ENCODE data around the gene CCDC154.
"Not testable (repeated sequence)": the region's sequence is repeated elsewhere in the genome, so short reads cannot be mapped to it uniquely, and the experiment has no call there.

CCDC154 gene

DNA sequence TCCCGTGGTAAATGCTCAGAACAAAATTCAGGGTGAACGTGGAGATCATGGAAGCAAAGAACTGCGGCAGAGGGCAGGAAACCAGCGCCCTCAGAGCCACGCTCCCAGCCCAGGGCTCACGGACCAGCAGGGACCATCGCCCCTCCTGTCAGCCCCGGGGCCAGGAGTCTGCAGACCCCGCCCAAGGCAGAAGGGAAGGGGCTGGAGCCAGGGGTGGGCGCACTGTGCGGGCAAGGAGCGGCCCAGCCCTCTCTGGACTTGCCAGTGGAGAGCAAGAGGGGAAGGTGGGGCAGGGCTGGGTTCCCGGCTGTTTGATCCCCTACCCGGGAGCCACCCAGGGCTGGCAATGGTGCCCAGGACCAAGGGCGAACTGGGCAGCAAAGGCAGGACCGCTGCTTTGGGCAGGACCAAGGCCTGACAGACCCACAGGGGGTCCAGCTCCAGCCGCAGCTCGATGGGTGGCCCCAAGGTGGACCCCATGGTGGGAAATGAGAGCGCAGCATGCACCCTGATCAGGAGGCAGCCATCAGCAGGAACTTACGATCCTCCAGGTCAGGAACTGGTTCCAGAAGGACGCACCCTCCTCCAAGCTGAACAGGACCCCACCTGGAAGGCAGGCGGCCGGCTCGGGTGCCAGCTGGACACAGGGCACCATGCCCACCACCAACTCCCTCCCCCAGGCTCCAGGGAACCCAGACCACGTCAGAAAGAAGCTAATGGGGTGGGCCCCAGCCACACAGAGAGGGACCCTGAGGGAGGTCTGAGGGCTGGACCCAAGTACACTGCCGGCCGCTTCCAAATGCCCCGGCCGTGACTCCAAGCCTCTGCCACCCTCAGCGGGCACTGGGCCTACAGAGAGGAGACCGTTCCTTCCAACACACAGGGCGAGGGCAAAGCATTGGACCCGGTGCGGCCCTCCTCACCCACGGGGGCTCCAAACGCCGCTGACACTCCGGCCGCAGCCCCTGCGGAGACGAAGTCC is 11.1 kb upstream of the CCDC154 start:
- DNase-seq (ENCODE audit: low read depth, low spot score): no peak

GRCh38 chr16:1454561-1454960 is 10.2 kb upstream of the CCDC154 start:
- no peak for DNase-seq (ENCODE audit: low read depth, low spot score)

DNA sequence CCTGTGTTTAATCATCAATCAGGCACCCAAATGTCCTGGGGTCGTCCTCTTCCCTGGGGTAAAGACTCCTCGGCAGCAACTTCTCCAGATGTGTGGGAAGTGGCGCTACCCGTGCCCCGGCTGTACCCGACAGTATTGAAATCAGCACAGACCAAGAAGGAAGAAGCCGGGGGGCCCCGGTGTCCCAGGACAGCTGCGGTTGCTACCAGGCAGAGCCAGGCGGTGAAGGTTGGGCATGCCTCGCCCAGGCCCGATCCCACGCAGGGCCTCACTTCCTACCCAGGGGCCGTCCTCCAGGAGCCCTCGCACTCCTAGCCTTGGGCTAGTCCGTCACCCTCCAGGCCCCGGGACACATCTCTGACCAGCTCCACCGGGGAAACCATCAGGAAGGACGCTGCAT is 9.0 kb upstream of the CCDC154 start:
- no peak for DNase-seq (ENCODE audit: low read depth, low spot score)

GRCh38 chr16:1452530-1452929 is 8.2 kb upstream of the CCDC154 start:
- DNase-seq (ENCODE audit: low read depth, low spot score): no peak

- no peak for DNase-seq (ENCODE audit: low read depth, low spot score)
These were observed 7.5 kb upstream of the CCDC154 start for GRCh38 chr16:1451702-1452392.

DNA sequence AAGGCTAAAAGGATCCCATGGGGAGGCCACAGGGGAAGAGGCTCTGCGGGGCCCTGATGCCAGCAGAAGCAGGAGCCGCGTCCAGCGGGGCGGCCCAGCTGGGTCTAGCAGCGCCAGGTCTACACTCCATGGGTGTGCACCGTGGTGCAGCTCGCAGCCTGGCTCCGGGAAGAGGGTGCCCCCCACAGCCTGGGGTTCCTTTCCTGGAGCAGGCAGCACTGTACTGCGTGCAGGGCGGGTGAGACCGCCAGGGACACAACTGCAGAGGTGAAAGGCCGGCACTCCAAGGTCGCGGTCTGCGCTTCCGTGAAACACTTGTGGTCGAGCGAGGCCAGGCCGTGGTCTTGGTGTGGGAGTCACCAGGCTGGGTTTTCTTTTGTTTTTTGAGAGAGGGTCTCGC is 6.5 kb upstream of the CCDC154 start:
- DNase-seq (ENCODE audit: low read depth, low spot score): no peak

DNA sequence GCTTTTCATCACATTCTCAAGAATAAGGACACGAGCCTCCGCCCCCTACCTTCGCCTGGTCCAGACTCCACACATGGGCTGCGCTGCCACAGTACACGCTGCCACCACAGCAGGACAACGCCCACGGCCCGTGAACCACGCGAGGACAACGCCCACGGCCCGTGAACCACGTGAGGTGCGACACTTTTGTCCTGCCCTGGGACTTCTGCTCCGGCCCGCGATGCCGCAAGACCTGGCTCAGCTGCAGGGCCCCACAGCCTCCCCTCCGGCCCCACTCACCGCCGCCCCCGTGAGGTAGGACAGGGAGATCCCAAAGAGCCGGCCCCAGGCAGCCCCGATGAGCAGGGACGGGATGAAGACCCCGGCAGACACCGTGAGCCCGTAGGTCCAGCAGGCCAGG is 5.9 kb upstream of the CCDC154 start:
- DNase-seq (ENCODE audit: low read depth, low spot score): no peak

DNA sequence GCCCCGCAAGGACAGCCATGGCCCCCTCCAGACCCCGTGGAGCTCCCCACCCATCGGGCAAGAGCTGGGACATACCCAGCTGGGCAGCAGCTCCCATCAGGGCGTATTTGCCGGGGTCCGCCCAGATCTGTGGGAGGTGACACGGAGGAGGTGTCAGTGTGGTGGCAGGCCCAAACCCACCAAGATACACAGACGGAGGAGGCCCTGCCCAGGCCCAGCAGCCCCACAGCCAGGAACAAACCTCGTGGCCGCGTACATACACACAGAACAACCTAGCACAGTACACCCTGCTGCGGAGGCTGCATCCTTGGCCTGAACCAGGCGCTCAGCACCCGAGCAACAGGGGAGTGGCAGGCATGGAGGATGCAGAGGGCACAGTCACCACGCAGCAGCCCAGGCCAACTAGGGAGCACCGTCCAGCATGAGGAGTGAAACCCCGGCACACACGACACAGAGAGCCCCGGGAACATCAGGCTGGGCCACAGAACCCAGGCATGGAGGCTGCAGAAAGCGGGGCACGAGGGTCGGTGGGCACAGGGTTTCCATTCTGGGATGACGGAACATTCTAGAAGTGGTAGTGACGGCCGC is 4.9 kb upstream of the CCDC154 start:
- no peak for DNase-seq (ENCODE audit: low read depth, low spot score)

DNA sequence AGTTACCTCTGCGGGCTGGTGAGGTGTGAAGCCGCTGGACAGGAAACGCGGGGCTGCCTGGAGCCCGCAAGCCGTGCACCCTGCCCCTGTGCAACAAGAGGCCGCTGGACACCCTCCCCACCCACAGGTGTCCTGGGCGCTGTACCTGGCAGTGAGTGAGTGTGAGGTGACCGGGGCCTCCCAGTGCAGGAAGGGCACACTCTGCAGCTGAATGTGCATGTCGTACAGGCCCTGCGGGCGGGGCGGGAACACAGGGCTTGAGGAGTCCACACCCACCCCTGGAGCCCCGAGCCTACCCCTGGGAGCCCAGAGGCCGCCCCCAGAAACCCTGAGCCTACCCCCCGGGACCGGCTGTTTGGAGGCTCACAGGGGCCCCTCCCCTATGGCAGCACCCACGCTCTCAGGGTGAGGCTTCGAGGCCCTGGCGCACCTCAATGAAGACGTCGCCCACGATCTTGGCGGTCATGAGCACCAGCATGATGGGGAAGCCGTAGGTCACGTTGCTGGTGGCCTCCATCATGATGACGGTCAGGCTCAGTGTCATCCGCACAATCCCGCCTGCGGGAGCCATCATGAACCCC is 4.3 kb upstream of the CCDC154 start:
- DNase-seq (ENCODE audit: low read depth, low spot score): no peak

DNA sequence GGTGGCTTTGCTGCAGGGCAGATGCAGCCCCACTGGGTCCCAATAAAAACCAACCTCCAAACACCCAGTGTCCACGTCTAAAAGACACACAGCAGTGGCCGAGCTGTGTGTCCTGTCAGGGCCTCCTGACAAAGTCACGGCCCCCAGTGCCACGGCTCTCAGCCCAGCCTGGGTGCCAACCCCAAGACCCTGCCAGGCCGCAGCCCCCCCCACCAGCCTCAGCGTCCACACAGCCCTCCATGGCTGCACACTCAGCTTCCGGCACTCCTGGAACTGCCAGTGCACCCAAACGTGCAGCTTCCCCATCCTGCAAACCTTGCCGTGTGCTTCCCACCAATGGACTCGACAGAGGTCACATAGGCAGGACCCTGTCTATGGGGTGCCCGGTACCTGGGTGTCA is 3.6 kb upstream of the CCDC154 start:
- no peak for DNase-seq (ENCODE audit: low read depth, low spot score)

DNA sequence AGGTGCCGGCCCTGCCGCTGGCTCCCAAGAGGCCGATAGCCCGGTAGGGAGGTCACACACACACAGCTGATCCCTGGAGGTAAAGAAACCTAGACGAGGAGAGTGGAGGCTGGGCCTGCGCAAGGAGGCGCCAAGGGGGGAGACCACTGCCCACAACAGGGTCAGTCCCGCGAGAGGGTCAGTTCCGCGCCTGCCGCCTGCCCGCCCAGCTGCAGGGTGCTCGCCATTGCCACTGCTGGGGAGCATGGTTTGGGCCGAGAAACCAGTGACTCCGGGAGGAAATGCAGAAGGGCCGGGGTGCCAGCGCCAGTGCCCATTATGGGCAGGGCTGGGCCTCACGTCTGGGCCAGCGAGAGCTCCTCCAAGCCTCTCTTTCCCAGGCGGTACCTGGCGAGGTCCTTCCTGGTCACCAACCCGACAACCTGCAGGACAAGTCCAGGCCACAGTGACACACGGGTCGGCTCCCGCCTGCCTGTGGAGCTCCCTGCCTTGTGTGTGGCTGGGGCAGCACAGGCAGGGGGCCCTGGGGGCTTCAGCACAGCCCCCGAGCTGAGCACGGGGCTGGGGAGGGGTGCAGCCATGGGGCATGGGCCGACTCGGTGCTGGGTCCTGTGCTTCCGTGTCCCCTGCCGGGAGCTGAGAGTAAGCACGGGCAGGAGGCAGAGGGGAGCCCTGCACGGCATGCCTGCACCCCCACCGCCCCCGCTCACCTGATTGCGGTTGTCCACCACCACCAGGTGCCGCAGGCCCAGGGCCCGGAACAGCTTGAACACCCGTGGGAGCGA is 2.1 kb upstream of the CCDC154 start:
- no peak for DNase-seq (ENCODE audit: low read depth, low spot score)

GRCh38 chr16:1445518-1446203 is 1.3 kb upstream of the CCDC154 start:
- no peak for DNase-seq (ENCODE audit: low read depth, low spot score)

- DNase-seq (ENCODE audit: low read depth, low spot score): no peak
These were observed 568 bp upstream of the CCDC154 start for GRCh38 chr16:1444730-1445517.

GRCh38 chr16:1443403-1443973 is 868 bp downstream of the CCDC154 start:
- no peak for DNase-seq (ENCODE audit: low read depth, low spot score)

DNA sequence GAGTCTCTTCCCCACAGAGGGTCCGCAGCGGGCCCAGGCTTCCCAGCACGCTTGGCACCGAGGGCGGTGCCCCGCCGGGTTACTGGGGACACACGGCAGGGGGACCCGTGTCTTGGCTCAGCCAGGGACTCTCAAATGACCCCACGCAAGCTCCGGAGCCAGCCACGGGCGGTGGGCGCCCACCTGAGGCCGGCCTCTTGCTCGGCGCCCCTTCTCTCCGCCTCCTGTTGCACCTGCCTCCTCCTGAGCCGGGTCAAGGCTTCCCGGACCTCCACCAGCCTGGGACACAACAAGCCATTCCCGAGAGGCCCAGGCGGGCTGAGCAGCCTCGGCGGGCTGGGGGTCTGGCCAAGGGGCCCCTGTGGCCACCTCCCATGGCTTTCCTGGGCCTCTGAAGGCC is 1.7 kb downstream of the CCDC154 start:
- DNase-seq (ENCODE audit: low read depth, low spot score): no peak

GRCh38 chr16:1441391-1441829 is 2.9 kb downstream of the CCDC154 start:
- no peak for DNase-seq (ENCODE audit: low read depth, low spot score)

GRCh38 chr16:1439699-1440074 is 4.7 kb downstream of the CCDC154 start:
- not testable (repeated sequence) for DNase-seq (ENCODE audit: low read depth, low spot score)

GRCh38 chr16:1439058-1439698 is 5.2 kb downstream of the CCDC154 start:
- DNase-seq (ENCODE audit: low read depth, low spot score): no peak

Measured in smooth muscle cell of the brain vasculature (primary cell).